WTC11 (cell line): ENCODE measurements around the gene AP3D1. TPM values are rescaled to one million over a fixed set of nuclear protein-coding genes. Genes with fewer than 3 reads are reported as not detected.

ENCODE experiments used
- ATAC-seq: fragments of 200-7000 bp; cut with Tn5 transposase; 2 replicates; pipeline ENCODE4 v1.10.0; 2021; ENCODE audit warnings: mild to moderate bottlenecking, moderate library complexity
- CTCF ChIA-PET: fragments of 300-600 bp; sonication (Branson Sonifier 250); formaldehyde crosslinking; loops from one replicate; lab custom pipeline; 2021; ENCODE audit warnings: antibody characterized with exemption; lab: Charles Lee
- POLR2A ChIA-PET: fragments of 350-600 bp; sonication (Branson Sonifier 250); formaldehyde crosslinking; loops from one replicate; lab custom pipeline; 2021; ENCODE audit warnings: antibody characterized with exemption; lab: Charles Lee
- DNase-seq: peaks from one replicate; pipeline ENCODE4 v3.0.0; 2021; ENCODE audit warnings: low spot score
- H3K27ac Mint-ChIP-seq: 2 replicates; pipeline ENCODE4 v1.8.0; 2021; ENCODE audit warnings: mixed read lengths
- H3K27me3 Mint-ChIP-seq: 2 replicates; pipeline ENCODE4 v1.8.0; 2021; ENCODE audit warnings: low read depth, mild to moderate bottlenecking, moderate library complexity, mixed read lengths
- H3K36me3 Mint-ChIP-seq: 2 replicates; pipeline ENCODE4 v1.8.0; 2021; ENCODE audit warnings: mixed read lengths
- H3K4me1 Mint-ChIP-seq: 2 replicates; pipeline ENCODE4 v1.8.0; 2022; ENCODE audit warnings: mixed read lengths
- H3K4me3 Mint-ChIP-seq: 2 replicates; pipeline ENCODE4 v1.8.0; 2021; ENCODE audit warnings: mild to moderate bottlenecking, moderate library complexity, mixed read lengths
- H3K9me3 Mint-ChIP-seq: 2 replicates; pipeline ENCODE4 v1.8.0; 2021; ENCODE audit warnings: mixed read lengths
- CDX4 ChIP-seq: fragments of 250-450 bp; sonication (Bioruptor Pico); IDR thresholded peaks from 2 replicates; pipeline ENCODE4 v1.9.0; 2021; ENCODE audit warnings: moderate library complexity, mild to moderate bottlenecking, inconsistent platforms, borderline replicate concordance
- E2F1 ChIP-seq: sonication (generic); formaldehyde crosslinking; IDR thresholded peaks from 2 replicates; pipeline ENCODE4 v1.8.0; 2022; ENCODE audit warnings: mild to moderate bottlenecking, missing genetic modification reagents
- ELF4 ChIP-seq: sonication (generic); formaldehyde crosslinking; IDR thresholded peaks from 2 replicates; pipeline ENCODE4 v1.8.1; 2022; ENCODE audit warnings: low read depth, mild to moderate bottlenecking, moderate library complexity, missing genetic modification reagents
- EMX1 ChIP-seq: fragments of 250-450 bp; sonication (Bioruptor Pico); IDR thresholded peaks from 2 replicates; pipeline ENCODE4 v1.8.0; 2021; ENCODE audit warnings: mild to moderate bottlenecking
- ETV6 ChIP-seq: sonication (generic); formaldehyde crosslinking; IDR thresholded peaks from 2 replicates; pipeline ENCODE4 v1.8.1; 2022; ENCODE audit warnings: mild to moderate bottlenecking, missing genetic modification reagents
- FOXP4 ChIP-seq: sonication (generic); formaldehyde crosslinking; IDR thresholded peaks from 2 replicates; pipeline ENCODE4 v1.8.0; 2022; ENCODE audit warnings: mild to moderate bottlenecking, missing genetic modification reagents
- GRHL2 ChIP-seq: fragments of 250-450 bp; sonication (Bioruptor Pico); IDR thresholded peaks from 2 replicates; pipeline ENCODE4 v1.8.0; 2022; ENCODE audit warnings: mild to moderate bottlenecking, moderate library complexity; ENCODE audit not compliant: insufficient replicate concordance, severe bottlenecking
- HMGXB4 ChIP-seq: sonication (generic); formaldehyde crosslinking; IDR thresholded peaks from 2 replicates; pipeline ENCODE4 v1.8.1; 2023; ENCODE audit warnings: mild to moderate bottlenecking, moderate library complexity, missing genetic modification reagents
- IRF2 ChIP-seq: sonication (generic); formaldehyde crosslinking; IDR thresholded peaks from 2 replicates; pipeline ENCODE4 v1.8.0; 2022; ENCODE audit warnings: low read depth, missing genetic modification reagents, borderline replicate concordance
- KAT7 ChIP-seq: sonication (generic); formaldehyde crosslinking; IDR thresholded peaks from 2 replicates; pipeline ENCODE4 v1.8.1; 2023; ENCODE audit warnings: missing genetic modification reagents, mild to moderate bottlenecking, borderline replicate concordance
- MAX ChIP-seq: sonication (generic); formaldehyde crosslinking; IDR thresholded peaks from 2 replicates; pipeline ENCODE4 v1.8.0; 2022; ENCODE audit warnings: mild to moderate bottlenecking, missing genetic modification reagents
- MLX ChIP-seq: sonication (generic); formaldehyde crosslinking; IDR thresholded peaks from 2 replicates; pipeline ENCODE4 v1.8.1; 2023; ENCODE audit warnings: mild to moderate bottlenecking, missing genetic modification reagents, moderate library complexity
- NR2C2 ChIP-seq: sonication (generic); formaldehyde crosslinking; IDR thresholded peaks from 2 replicates; pipeline ENCODE4 v1.8.0; 2022; ENCODE audit warnings: mild to moderate bottlenecking, missing genetic modification reagents
- NR3C1 ChIP-seq: sonication (generic); formaldehyde crosslinking; conservative IDR thresholded peaks from 2 replicates; pipeline ENCODE4 v1.8.1; 2023; ENCODE audit warnings: low read depth, mild to moderate bottlenecking, missing genetic modification reagents
- OVOL2 ChIP-seq: fragments of 250-450 bp; sonication (Bioruptor Pico); IDR thresholded peaks from 2 replicates; pipeline ENCODE4 v1.9.0; 2021; ENCODE audit warnings: mild to moderate bottlenecking, borderline replicate concordance
- PRDM15 ChIP-seq: sonication (generic); formaldehyde crosslinking; IDR thresholded peaks from 2 replicates; pipeline ENCODE4 v1.8.0; 2022; ENCODE audit warnings: missing genetic modification reagents
- PRRX2 ChIP-seq: fragments of 250-450 bp; sonication (Bioruptor Pico); IDR thresholded peaks from 2 replicates; pipeline ENCODE4 v1.8.0; 2021; ENCODE audit warnings: mild to moderate bottlenecking
- RORB ChIP-seq: fragments of 250-450 bp; sonication (Bioruptor Pico); IDR thresholded peaks from 2 replicates; pipeline ENCODE4 v1.9.0; 2021; ENCODE audit warnings: mild to moderate bottlenecking
- TEAD4 ChIP-seq: sonication (generic); formaldehyde crosslinking; IDR thresholded peaks from 2 replicates; pipeline ENCODE4 v1.8.0; 2022; ENCODE audit warnings: mild to moderate bottlenecking, missing genetic modification reagents
- ZBTB21 ChIP-seq: sonication (generic); formaldehyde crosslinking; IDR thresholded peaks from 2 replicates; pipeline ENCODE4 v1.8.1; 2023; ENCODE audit warnings: mild to moderate bottlenecking, missing genetic modification reagents, borderline replicate concordance
- ZNF138 ChIP-seq: sonication (generic); formaldehyde crosslinking; conservative IDR thresholded peaks from 2 replicates; pipeline ENCODE4 v1.8.1; 2022; ENCODE audit warnings: mild to moderate bottlenecking, moderate library complexity, missing genetic modification reagents
- ZNF219 ChIP-seq: sonication (generic); formaldehyde crosslinking; IDR thresholded peaks from 2 replicates; pipeline ENCODE4 v1.8.0; 2023; ENCODE audit warnings: missing genetic modification reagents, mild to moderate bottlenecking, borderline replicate concordance
- ZNF317 ChIP-seq: sonication (generic); formaldehyde crosslinking; IDR thresholded peaks from 2 replicates; pipeline ENCODE4 v1.8.1; 2023; ENCODE audit warnings: low read depth, mild to moderate bottlenecking, moderate library complexity, missing genetic modification reagents, borderline replicate concordance
- ZNF396 ChIP-seq: fragments of 250-450 bp; sonication (Bioruptor Pico); IDR thresholded peaks from 2 replicates; pipeline ENCODE4 v1.8.0; 2021; ENCODE audit warnings: mild to moderate bottlenecking, moderate library complexity, borderline replicate concordance
- ZNF423 ChIP-seq: fragments of 250-450 bp; sonication (Bioruptor Pico); IDR thresholded peaks from 2 replicates; pipeline ENCODE4 v2.1.2; 2022; ENCODE audit warnings: mild to moderate bottlenecking, moderate library complexity
- total RNA-seq: library from RNA; stranded (reverse); gene quantifications from 3 replicates; pipeline ENCODE4 v1.2.3, GENCODE V29; 2021

AP3D1 gene
- total RNA-seq, 1 experiment from 2014 or later = 190 TPM

- peak overlapping the region; percentile 57; the same call in 1 of the 2 replicates for H3K27ac Mint-ChIP-seq
- ChIA-PET POLR2A (no interaction called here), CTCF (interaction anchor here (2.9 kb wide), 1 partner anchor 23 kb away, joined by 12 read pairs; no protein-coding TSS in a partner anchor)
- ATAC-seq = no peak
- no peak for DNase-seq
- no peak overlapping the region for H3K4me3 Mint-ChIP-seq
- no peaks in the 10 kb centered on the region for H3K9me3 Mint-ChIP-seq
- peaks cover 6% of the 10 kb centered on the region for H3K36me3 Mint-ChIP-seq
- H3K27me3 Mint-ChIP-seq = no peaks in the 10 kb centered on the region
- peaks cover 12% of the 10 kb centered on the region for H3K4me1 Mint-ChIP-seq
- TF ChIP-seq RORB (CRISPR knock-in tag) (no peak), MAX (CRISPR knock-in tag) (no peak), PRRX2 (CRISPR knock-in tag) (no peak), MLX (CRISPR knock-in tag) (no peak), NR2C2 (no peak), HMGXB4 (no peak), EMX1 (CRISPR knock-in tag) (no peak), GRHL2 (CRISPR knock-in tag) (no peak), PRDM15 (CRISPR knock-in tag) (no peak), NR3C1 (CRISPR knock-in tag) (no peak), ZNF396 (CRISPR knock-in tag) (no peak), ELF4 (CRISPR knock-in tag) (no peak), ZNF317 (CRISPR knock-in tag) (no peak)
These were observed 24.4 kb upstream of the AP3D1 start for GRCh38 chr19:2175742-2176141.

GRCh38 chr19:2173767-2174577 is 22.6 kb upstream of the AP3D1 start:
- DNase-seq = no peak
- no peaks in the 10 kb centered on the region for H3K9me3 Mint-ChIP-seq
- POLR2A ChIA-PET = no interaction called here
- H3K36me3 Mint-ChIP-seq = peaks cover 4% of the 10 kb centered on the region
- no peak for ATAC-seq
- H3K27me3 Mint-ChIP-seq = no peaks in the 10 kb centered on the region
- H3K4me1 Mint-ChIP-seq = peaks cover 28% of the 10 kb centered on the region
- no peak overlapping the region for H3K4me3 Mint-ChIP-seq
- peak overlapping the region; percentile 94 for H3K27ac Mint-ChIP-seq
- CTCF ChIA-PET = interaction anchor here (0.9 to 2.9 kb wide), 3 partner anchors 18 to 474 kb away, joined by 3 to 13 read pairs (median 12); no protein-coding TSS in a partner anchor
- TF ChIP-seq FOXP4 (CRISPR knock-in tag) = no peak
- no peak for TF ChIP-seq IRF2 (CRISPR knock-in tag)
- no peak for TF ChIP-seq ZNF219 (CRISPR knock-in tag)
- no peak for TF ChIP-seq ZNF423 (CRISPR knock-in tag)
- no peak for TF ChIP-seq ZBTB21 (CRISPR knock-in tag)
- TF ChIP-seq OVOL2 (CRISPR knock-in tag) = no peak
- no peak for TF ChIP-seq TEAD4
- TF ChIP-seq CDX4 (CRISPR knock-in tag) = no peak
- no peak for TF ChIP-seq ETV6 (CRISPR knock-in tag)
- no peak for TF ChIP-seq KAT7 (CRISPR knock-in tag)
- TF ChIP-seq ZNF138 (CRISPR knock-in tag) = no peak
- TF ChIP-seq E2F1 (CRISPR knock-in tag) = no peak
